IPS-NIHi7 (cell line): ENCODE measurements around the gene PGAM4.
"Not testable (repeated sequence)": the region's sequence is repeated elsewhere in the genome, so short reads cannot be mapped to it uniquely, and the experiment has no call there.

Experiments used
- DNase-seq: peaks from one replicate; pipeline ENCODE4 v3.0.0; 2012; ENCODE audit warnings: mixed read lengths; ENCODE audit errors: extremely low spot score

PGAM4 gene

GRCh38 chrX:77969538-77969937, at the start of gene PGAM4:
PGAM4 (minus strand) TSS chrX:77969638; CDS start chrX:77969638, 0 bp downstream.
- DNase-seq: no peak

GRCh38 chrX:78011846-78012245, 42.4 kb upstream of the PGAM4 start:
- DNase-seq: no peak

GRCh38 chrX:77979870-77980269, 10.4 kb upstream of the PGAM4 start:
- DNase-seq: no peak

- no peak for DNase-seq
Observed at GRCh38 chrX:77977518-77977917, 8.1 kb upstream of the PGAM4 start.

GRCh38 chrX:77977095-77977494, 7.7 kb upstream of the PGAM4 start:
- DNase-seq: no peak

GRCh38 chrX:77975755-77976154, 6.3 kb upstream of the PGAM4 start:
- no peak for DNase-seq

GRCh38 chrX:77967631-77968030, 1.8 kb downstream of the PGAM4 start:
- DNase-seq: no peak

- DNase-seq: no peak
Observed at GRCh38 chrX:77966361-77966760, 3.1 kb downstream of the PGAM4 start.

- no peak for DNase-seq
Observed at GRCh38 chrX:77962068-77962902, 7.2 kb downstream of the PGAM4 start.

GRCh38 chrX:77961063-77961462, 8.4 kb downstream of the PGAM4 start:
- no peak for DNase-seq

GRCh38 chrX:77960567-77960966, 8.9 kb downstream of the PGAM4 start:
- DNase-seq: no peak

- DNase-seq: no peak
Observed at GRCh38 chrX:77953708-77954107, 15.7 kb downstream of the PGAM4 start.

GRCh38 chrX:77953302-77953701, 16.1 kb downstream of the PGAM4 start:
- DNase-seq: no peak

- DNase-seq: no peak
Observed at GRCh38 chrX:77952173-77952572, 17.3 kb downstream of the PGAM4 start.

GRCh38 chrX:77949840-77950239, 19.6 kb downstream of the PGAM4 start:
- no peak for DNase-seq

- DNase-seq: no peak
Observed at GRCh38 chrX:77946571-77946970, 22.9 kb downstream of the PGAM4 start.

GRCh38 chrX:77945910-77946545, 23.4 kb downstream of the PGAM4 start:
- DNase-seq: no peak

GRCh38 chrX:77945031-77945430, 24.4 kb downstream of the PGAM4 start:
- DNase-seq: not testable (repeated sequence)

GRCh38 chrX:77938083-77938680, 31.3 kb downstream of the PGAM4 start:
- DNase-seq: no peak

GRCh38 chrX:77937291-77937690, 32.1 kb downstream of the PGAM4 start:
- no peak for DNase-seq

- DNase-seq: no peak
Observed at GRCh38 chrX:77936299-77936698, 33.1 kb downstream of the PGAM4 start.

GRCh38 chrX:77935886-77936285, 33.6 kb downstream of the PGAM4 start:
- no peak for DNase-seq

- no peak for DNase-seq
Observed at GRCh38 chrX:77930581-77930980, 38.9 kb downstream of the PGAM4 start.
